ENCODE measurements around the gene MTHFR. TPM values are rescaled to one million over a fixed set of nuclear protein-coding genes. Genes with fewer than 3 reads are reported as not detected.
A peak's percentile ranks its signal among the peaks of the same experiment; 100 is the strongest.

Gene MTHFR
- total RNA-seq, 1 experiment from 2014 or later: 27.8 TPM

GRCh38 chr1:11836955-11837766 lies 31.4 kb upstream of the MTHFR start:
- H3K36me3 Mint-ChIP-seq (ENCODE audit: insufficient read depth, unreplicated experiment): peaks cover 62% of the 10 kb centered on the region
- intact Hi-C loops (cut with micrococcal nuclease; ENCODE audit: unreplicated experiment): loop anchor here (5.0 kb wide), 1 partner anchor 70 kb away; no protein-coding TSS in a partner anchor

GRCh38 chr1:11835441-11836225 lies 29.9 kb upstream of the MTHFR start:
- no TSS peak for BruUV-seq (replicated peaks)
- TF ChIP-seq CTCF (IDR thresholded peaks at IDR 0.05; ENCODE audit: insufficient read depth in 1 of 2, low read depth in 1 of 2, low read length in 1 of 2, severe bottlenecking in 1 of 2, unreplicated experiment in 1 of 2): no peak
- Histone ChIP-seq H3K36me3 (ENCODE audit: control insufficient read depth, insufficient read depth, low read length) (peaks cover 14% of the 10 kb centered on the region), H3K4me1 (no peaks in the 10 kb centered on the region), H3K9me3 (no peaks in the 10 kb centered on the region), H3K27me3 (replicated peaks; ENCODE audit: control insufficient read depth, insufficient read depth, low read length) (no peaks in the 10 kb centered on the region), H3K4me3 (ENCODE audit: low read depth, low read length) (no peak overlapping the region)
- CTCF ChIA-PET: interaction anchor here (1.2 kb wide), 1 partner anchor 44 kb away, joined by 3 read pairs; no protein-coding TSS in a partner anchor
- POLR2A ChIA-PET: interaction anchor here (1.1 to 2.0 kb wide), 3 partner anchors 29 to 74 kb away, joined by 3 to 9 read pairs (median 4); partner anchors contain the start of gene CLCN6
- no peak overlapping the region for H3K4me3 Mint-ChIP-seq (ENCODE audit: unreplicated experiment)
- intact Hi-C loops (cut with micrococcal nuclease; ENCODE audit: unreplicated experiment): loop anchor here (5.0 kb wide), 1 partner anchor 72 kb away; no protein-coding TSS in a partner anchor
- H3K27ac Mint-ChIP-seq (ENCODE audit: unreplicated experiment): no peak overlapping the region
- no peaks in the 10 kb centered on the region for H3K9me3 Mint-ChIP-seq (ENCODE audit: unreplicated experiment)
- H3K4me1 Mint-ChIP-seq (ENCODE audit: low read depth, unreplicated experiment): no peaks in the 10 kb centered on the region
- no peaks in the 10 kb centered on the region for H3K27me3 Mint-ChIP-seq (ENCODE audit: insufficient read depth, unreplicated experiment)
- H3K36me3 Mint-ChIP-seq (ENCODE audit: insufficient read depth, unreplicated experiment): peaks cover 68% of the 10 kb centered on the region
- DNase-seq: no peak

More at GRCh38 chr1:11836955-11837766, 31.4 kb upstream of the MTHFR start:
- Histone ChIP-seq H3K4me3 (ENCODE audit: low read depth, low read length) (no peak overlapping the region), H3K36me3 (ENCODE audit: control insufficient read depth, insufficient read depth, low read length) (peaks cover 18% of the 10 kb centered on the region), H3K9me3 (no peaks in the 10 kb centered on the region), H3K4me1 (no peaks in the 10 kb centered on the region), H3K27me3 (replicated peaks; ENCODE audit: control insufficient read depth, insufficient read depth, low read length) (no peaks in the 10 kb centered on the region)
- DNase-seq: no peak
- Mint-ChIP-seq H3K27ac (ENCODE audit: unreplicated experiment) (peak overlapping the region; percentile 32), H3K9me3 (ENCODE audit: unreplicated experiment) (no peaks in the 10 kb centered on the region), H3K27me3 (ENCODE audit: insufficient read depth, unreplicated experiment) (no peaks in the 10 kb centered on the region), H3K4me3 (ENCODE audit: unreplicated experiment) (no peak overlapping the region), H3K4me1 (ENCODE audit: low read depth, unreplicated experiment) (no peaks in the 10 kb centered on the region)
- ChIA-PET POLR2A (interaction anchor here (1.1 to 2.0 kb wide), 2 partner anchors 71 to 73 kb away, joined by 4 to 9 read pairs; no protein-coding TSS in a partner anchor), CTCF (interaction anchor here (0.6 to 1.6 kb wide), 5 partner anchors 15 to 130 kb away, joined by 3 to 9 read pairs (median 3); partner anchors contain the start of genes CLCN6 and MTHFR)
- TF ChIP-seq CTCF (IDR thresholded peaks at IDR 0.05; ENCODE audit: insufficient read depth in 1 of 2, low read depth in 1 of 2, low read length in 1 of 2, severe bottlenecking in 1 of 2, unreplicated experiment in 1 of 2): no peak
- BruUV-seq (replicated peaks): no TSS peak

GRCh38 chr1:11833900-11834299 lies 28.1 kb upstream of the MTHFR start:
- Mint-ChIP-seq H3K4me3 (ENCODE audit: unreplicated experiment) (no peak overlapping the region), H3K36me3 (ENCODE audit: insufficient read depth, unreplicated experiment) (peaks cover 73% of the 10 kb centered on the region), H3K9me3 (ENCODE audit: unreplicated experiment) (no peaks in the 10 kb centered on the region), H3K27ac (ENCODE audit: unreplicated experiment) (no peak overlapping the region), H3K27me3 (ENCODE audit: insufficient read depth, unreplicated experiment) (no peaks in the 10 kb centered on the region), H3K4me1 (ENCODE audit: low read depth, unreplicated experiment) (no peaks in the 10 kb centered on the region)
- Histone ChIP-seq H3K36me3 (ENCODE audit: control insufficient read depth, insufficient read depth, low read length) (peaks cover 8% of the 10 kb centered on the region), H3K4me1 (no peaks in the 10 kb centered on the region), H3K9me3 (no peaks in the 10 kb centered on the region), H3K4me3 (ENCODE audit: low read depth, low read length) (no peak overlapping the region), H3K27me3 (replicated peaks; ENCODE audit: control insufficient read depth, insufficient read depth, low read length) (no peaks in the 10 kb centered on the region)
- ChIA-PET CTCF (no interaction called here), POLR2A (no interaction called here)
- no peak for DNase-seq
- intact Hi-C loops (cut with micrococcal nuclease; ENCODE audit: unreplicated experiment): no loop called here
- TF ChIP-seq CTCF (IDR thresholded peaks at IDR 0.05; ENCODE audit: insufficient read depth in 1 of 2, low read depth in 1 of 2, low read length in 1 of 2, severe bottlenecking in 1 of 2, unreplicated experiment in 1 of 2): no peak
- BruUV-seq (replicated peaks): no TSS peak

Measured in Caco-2 (cell line).